Suppressor macrophage treated with lipopolysaccharide for 1 hour (primary cell): Measurements from ENCODE around the gene DHRS3.
"Not testable (repeated sequence)": the region's sequence is repeated elsewhere in the genome, so short reads cannot be mapped to it uniquely, and the experiment has no call there.

Experiments used
- DNase-seq, 3 donors: peaks; one replicate each; pipeline ENCODE4 v3.0.0-alpha.2; 2020 to 2022

The DHRS3 gene

GRCh38 chr1:12573015-12573825, 44.8 kb downstream of the DHRS3 start:
- DNase-seq, result no peak

- peak; percentile 19 to 29 (median 28) for DNase-seq
Measured at GRCh38 chr1:12572522-12572921, 45.5 kb downstream of the DHRS3 start.

GRCh38 chr1:12570291-12570690, 47.7 kb downstream of the DHRS3 start:
- no peak for DNase-seq

DNA sequence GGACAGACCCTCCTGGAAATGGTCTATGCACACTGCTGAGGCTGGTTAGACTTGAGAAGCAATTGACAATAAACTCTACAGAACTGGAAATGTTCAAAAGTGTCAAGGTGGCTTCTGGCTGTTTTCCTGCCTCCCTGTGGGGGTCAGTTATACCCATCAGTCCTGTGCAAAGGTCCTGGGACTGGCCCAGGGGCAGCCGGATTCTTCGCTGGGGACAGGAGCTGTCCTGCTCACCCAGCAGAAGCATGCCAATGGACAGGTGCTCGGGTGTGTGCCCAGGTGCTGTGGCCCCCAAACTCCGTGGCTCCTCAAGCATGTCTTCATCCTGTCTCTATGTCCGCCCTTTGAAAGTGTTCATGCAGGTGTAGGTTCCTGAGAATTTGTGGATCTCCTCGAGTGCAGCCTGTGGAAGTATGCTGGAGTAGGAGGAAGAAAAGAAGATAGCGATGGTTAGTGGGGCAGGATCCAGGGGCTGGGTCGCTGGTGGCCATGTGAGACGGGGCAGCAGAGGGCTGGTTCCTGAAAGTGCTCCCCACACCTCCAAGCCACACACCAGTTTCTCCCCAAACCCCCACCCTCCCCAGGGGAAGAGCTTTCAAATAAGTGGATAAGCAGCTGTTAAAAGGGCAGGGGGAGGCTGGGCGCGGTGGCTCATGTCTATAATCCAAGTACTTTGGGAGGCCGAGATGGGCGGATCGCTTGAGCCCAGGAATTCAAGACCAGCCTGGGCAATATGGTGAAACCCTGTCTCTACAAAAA, 49.8 kb downstream of the DHRS3 start:
- DNase-seq, result no peak

DNA sequence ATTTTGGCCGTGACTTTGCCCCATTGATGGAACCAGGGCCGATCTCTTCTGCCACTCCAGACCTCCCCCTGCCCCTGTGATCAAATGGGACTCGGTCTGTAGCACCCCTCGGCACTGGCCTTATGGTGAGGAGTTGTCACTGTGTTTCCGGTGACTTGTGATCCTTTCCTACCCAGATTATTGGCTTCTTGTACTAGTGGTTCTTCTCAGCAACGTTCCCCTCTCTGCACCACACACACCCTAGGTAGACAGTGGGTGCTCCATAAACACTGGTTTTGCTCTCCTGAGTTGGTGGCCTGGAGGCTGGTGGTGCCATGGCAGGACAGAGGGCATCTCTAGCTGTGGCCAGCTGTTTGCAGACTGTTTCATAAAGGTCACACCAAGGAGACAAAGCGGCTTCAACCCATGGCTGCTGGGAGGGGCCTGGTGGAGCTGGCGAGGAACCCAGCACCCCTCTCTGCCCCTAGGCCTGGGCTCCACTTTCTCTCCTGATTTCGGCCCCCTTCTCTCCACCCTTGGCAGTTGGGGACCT, 50.7 kb downstream of the DHRS3 start:
- DNase-seq, result no peak

- DNase-seq, result peak in 1 of 3 donors; percentile 5
Measured at GRCh38 chr1:12566484-12567287, 51.3 kb downstream of the DHRS3 start.

DNA sequence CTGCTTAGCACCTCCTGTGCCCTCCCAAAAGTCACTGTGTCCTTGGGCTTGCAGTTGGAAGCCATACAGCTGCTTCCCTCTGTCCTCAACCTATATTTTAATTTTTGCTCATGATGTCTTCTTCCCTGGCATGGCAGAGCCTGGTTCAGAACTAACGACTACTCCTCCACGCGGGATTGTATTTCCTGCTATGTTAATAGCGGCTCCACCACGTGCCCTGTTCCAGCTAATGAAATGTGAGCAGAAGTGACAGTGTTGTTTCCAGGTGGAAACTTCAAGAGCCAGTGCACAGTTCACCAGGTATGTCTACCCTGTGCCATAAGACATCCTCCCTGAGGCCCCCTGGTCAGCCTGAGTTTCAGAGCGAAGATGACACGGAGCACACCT, 52.1 kb downstream of the DHRS3 start:
- no peak for DNase-seq

DNA sequence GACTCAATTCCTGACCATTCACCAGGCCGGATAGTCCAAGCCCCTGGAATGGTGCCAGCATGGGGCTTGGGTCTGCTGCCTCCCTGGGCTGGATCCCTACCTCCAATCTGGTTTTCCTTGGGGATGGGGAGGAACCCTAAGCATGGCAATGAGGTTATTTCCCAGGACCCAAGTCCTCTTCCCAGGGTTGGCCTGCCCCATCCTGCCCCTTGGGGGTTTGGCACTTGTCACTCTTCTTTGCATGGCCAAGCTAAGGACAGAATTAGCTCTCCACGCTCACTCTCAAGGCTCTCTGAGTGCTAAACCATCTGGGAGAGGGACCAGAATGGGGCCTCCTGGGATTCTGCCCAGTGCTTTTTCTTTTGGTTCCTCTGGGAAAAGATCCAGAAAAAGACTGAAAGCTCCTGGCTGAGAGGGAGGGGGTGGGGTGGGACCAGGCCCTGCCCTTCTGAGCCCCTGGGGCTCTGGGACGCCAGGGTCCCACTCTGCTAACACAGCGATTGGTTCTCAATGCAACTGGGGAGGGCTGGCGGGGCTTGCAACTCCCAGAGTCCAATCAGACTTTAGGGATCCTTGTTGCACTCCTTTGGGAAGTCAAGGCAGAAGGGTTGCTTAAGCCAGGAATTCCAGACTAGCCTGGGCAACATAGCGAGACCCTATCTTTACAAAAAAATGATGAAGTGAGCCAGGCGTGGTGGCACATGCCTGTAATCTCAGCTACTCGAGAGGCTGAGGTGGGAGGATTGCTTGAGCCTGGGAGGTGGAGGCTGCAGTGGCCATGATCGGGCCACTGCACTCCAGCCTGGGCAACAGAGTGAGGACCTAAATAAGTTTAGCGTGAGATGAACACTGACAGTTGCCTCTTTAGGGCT, 52.7 kb downstream of the DHRS3 start:
- DNase-seq, result no peak

DNA sequence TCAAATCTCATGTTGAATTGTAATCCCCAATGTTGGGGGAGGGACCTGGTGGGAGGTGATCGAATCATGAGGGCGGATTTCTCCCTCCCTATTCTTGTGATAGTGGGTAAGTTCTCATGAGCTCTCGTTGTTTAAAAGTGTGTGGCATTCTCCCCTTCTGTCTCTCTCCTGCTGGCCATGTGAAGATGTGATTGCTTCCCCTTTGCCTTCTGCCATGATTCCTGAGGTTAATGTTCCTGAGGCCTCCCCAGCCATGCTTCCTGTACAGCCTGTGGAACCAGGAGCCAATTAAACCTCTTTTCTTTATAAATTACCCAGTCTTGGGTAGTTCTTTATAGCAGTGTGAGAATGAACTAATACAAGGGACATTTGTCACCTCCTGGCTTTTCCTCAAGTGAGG, 53.8 kb downstream of the DHRS3 start:
- not testable (repeated sequence) for DNase-seq

DNA sequence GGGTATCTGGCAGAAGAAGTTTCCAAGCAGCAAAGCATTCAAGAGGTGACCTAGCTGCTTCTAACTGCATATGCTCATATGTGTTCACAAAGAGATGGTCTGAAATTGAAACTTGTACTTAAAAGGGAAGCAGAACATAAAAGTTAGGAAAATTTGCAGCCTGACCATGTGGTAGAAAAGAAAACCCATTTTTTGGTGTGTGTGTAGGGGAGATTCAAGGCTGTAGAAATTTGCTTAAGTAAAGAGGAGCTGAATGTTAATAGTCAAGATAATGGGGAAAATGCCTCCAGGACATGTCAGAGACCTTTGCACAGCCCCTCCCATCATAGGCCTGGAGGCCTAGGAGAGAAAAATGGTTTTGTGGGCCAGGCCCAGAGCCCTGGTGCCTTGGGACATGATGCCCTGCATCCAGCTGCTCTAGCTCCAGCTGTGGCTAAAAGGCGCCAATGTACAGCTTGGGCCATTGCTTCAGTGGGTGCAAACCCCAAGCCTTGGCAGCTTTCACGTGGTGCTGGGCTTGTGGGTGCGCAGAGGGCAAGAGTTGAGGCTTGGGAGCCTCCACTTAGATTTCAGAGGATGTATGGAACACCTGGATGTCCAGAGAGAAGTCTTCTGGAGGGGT, 54.9 kb downstream of the DHRS3 start:
- DNase-seq, result no peak

GRCh38 chr1:12561121-12561520, 56.9 kb downstream of the DHRS3 start:
- DNase-seq, result no peak

DNA sequence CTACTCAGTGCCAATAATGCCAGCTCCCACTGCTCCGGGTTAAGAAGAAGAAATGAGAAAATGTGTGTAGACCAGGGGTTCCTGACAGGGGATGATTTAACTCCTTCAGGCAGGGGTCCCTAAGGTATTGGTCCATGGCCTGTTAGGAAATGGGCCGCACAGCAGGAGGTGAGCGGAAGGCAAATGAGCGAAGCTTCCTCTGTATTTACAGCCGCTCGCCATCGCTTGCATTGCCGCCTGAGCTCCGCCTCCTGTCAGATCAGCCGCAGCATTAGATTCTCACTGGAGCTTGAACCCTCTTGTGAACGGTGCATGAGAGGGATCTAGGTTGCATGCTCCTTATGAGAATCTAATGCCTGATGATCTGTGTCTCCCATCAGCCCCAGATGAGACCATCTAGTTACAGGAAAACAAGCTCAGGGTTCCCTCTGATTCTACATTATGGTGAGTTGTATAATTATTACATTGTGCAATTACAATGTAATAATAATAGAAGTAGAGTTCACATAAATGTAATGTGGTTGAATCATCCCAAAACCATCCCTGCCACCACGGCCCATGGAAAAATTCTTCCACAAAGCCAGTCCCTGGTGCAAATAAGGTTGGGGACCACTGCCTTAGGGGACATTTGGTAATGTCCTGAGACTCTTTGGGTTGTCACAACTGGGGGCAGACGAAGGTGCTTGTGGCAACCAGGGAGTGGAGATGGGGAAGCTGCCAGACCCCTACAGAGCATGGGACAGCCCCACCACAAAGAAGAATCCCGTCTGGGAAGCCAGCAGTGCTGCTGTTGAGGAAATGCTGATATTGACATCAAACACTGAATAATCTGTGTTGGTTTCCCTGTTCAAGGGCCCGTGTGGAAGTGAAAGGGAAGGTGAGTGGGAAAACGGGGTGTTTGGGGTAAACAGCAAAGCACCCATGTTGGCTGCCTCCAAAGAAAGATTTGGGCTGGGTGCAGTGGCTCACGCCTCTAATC, 60.8 kb downstream of the DHRS3 start:
- no peak for DNase-seq

- peak; percentile 31 to 49 (median 42) for DNase-seq
Measured at GRCh38 chr1:12556368-12556930, 61.6 kb downstream of the DHRS3 start.

DNA sequence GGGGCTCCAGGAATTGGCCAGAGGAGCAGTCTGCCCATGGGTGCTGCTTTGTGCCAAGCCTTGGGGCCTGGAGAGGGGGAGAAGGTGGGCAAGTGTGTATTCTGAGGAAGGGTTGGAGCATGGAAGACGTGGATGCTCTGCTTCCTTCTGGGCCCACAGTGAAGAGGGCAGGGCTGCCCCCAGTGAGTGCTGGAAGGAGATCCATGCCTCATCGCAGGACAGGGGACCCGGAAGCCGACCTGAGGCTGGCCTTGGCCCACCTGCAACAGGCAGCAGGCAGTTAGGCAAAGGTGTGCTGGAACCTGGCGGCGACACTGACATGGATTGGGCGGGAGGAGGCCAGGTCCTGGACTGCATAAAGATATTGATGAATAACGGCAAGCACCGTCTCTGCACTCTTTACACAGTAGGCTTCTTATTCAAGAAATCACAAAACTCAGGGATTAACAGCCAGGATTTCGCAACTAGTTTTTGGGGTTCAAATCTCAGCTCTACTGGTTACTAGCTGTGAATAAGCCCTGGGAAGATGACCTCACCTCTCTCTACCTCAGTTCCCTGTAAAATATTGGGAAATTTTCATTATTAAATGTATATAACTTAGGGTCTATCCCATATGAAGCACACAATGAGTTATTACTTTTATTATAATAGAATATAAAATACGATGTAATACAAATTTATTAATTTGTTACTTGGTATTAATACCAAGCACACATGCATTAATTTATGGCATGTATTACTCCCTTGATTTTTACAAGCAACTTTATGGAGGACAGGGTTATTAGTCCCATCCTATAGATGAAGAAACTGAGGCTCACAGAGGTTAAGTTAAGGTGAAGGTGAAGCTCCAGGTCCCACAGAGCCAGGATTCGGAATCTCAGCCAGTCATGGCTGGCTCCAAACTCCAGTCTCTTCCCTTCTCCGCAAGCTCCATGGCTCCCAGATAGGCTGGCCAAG, 62.3 kb downstream of the DHRS3 start:
- DNase-seq, result no peak

- DNase-seq, result no peak
Measured at GRCh38 chr1:12554521-12555305, 63.3 kb downstream of the DHRS3 start.

GRCh38 chr1:12553963-12554362, 64.0 kb downstream of the DHRS3 start:
- DNase-seq, result no peak

GRCh38 chr1:12552951-12553921, 64.8 kb downstream of the DHRS3 start:
- DNase-seq, result no peak
